ENCODE results near the gene GPRC5D. TPM values are rescaled to one million over a fixed set of nuclear protein-coding genes. Genes with fewer than 3 reads are reported as not detected.

GPRC5D gene
- total RNA-seq, 6 experiments from 2014 or later = not detected

- 75% methylated on average over 4 of the region's 4 CpGs for WGBS (ENCODE audit: insufficient coverage, low coverage, low lambda C conversion rate, missing lambda C conversion rate)
- DNase-seq (peak in 1 of 3 donors; percentile 2), ATAC-seq (peak in 2 of 4 donors; percentile 36 to 44)
- TF ChIP-seq CTCF (IDR thresholded peaks at IDR 0.05) = no peak
- no peak for TF ChIP-seq POLR2A (IDR thresholded peaks at IDR 0.05)
- H3K27me3 ChIP-seq = no peaks in the 10 kb centered on the region
- intact Hi-C loops (cut with DNase I) = loop anchor here (10.0 kb wide), 1 partner anchor 65 kb away; no protein-coding TSS in a partner anchor
- peaks cover 0 to 81% (median 25%) of the 10 kb centered on the region in 4 donors for H3K36me3 ChIP-seq
- no peaks in the 10 kb centered on the region for H3K4me1 ChIP-seq
- H3K27ac ChIP-seq = no peak overlapping the region
- H3K9me3 ChIP-seq = no peaks in the 10 kb centered on the region
- no peak overlapping the region for H3K4me3 ChIP-seq
Observed at GRCh38 chr12:12979731-12980259, 27.8 kb upstream of the GPRC5D start.

GRCh38 chr12:12979126-12979525 lies 27.2 kb upstream of the GPRC5D start:
- ATAC-seq = no peak
- no peaks in the 10 kb centered on the region for H3K27me3 ChIP-seq
- no peaks in the 10 kb centered on the region for H3K4me1 ChIP-seq
- TF ChIP-seq CTCF (IDR thresholded peaks at IDR 0.05) (no peak), POLR2A (IDR thresholded peaks at IDR 0.05) (no peak)
- no peak overlapping the region for H3K27ac ChIP-seq
- peak in 1 of 3 donors; percentile 15 for DNase-seq
- WGBS (ENCODE audit: insufficient coverage, low coverage, low lambda C conversion rate, missing lambda C conversion rate) = 78% methylated on average over 4 of the region's 4 CpGs
- H3K36me3 ChIP-seq = peaks cover 0 to 82% (median 25%) of the 10 kb centered on the region in 4 donors
- no peak overlapping the region for H3K4me3 ChIP-seq
- intact Hi-C loops (cut with DNase I) = loop anchor here in 1 of 2 donors (10.0 kb wide), 1 partner anchor 64 kb away; no protein-coding TSS in a partner anchor
- no peaks in the 10 kb centered on the region for H3K9me3 ChIP-seq

GRCh38 chr12:12977231-12977630 lies 25.3 kb upstream of the GPRC5D start:
- H3K4me3 ChIP-seq = no peak overlapping the region
- no peaks in the 10 kb centered on the region for H3K4me1 ChIP-seq
- WGBS (ENCODE audit: insufficient coverage, low coverage, low lambda C conversion rate, missing lambda C conversion rate) = 95% methylated on average over 4 of the region's 4 CpGs
- H3K36me3 ChIP-seq = peaks cover 5 to 93% (median 27%) of the 10 kb centered on the region in 4 donors
- no peak for ATAC-seq
- no peaks in the 10 kb centered on the region for H3K9me3 ChIP-seq
- peak in 1 of 3 donors; percentile 1 for DNase-seq
- H3K27ac ChIP-seq = no peak overlapping the region
- H3K27me3 ChIP-seq = no peaks in the 10 kb centered on the region
- intact Hi-C loops (cut with DNase I) = loop anchor here in 1 of 2 donors (10.0 kb wide), 1 partner anchor 62 kb away; no protein-coding TSS in a partner anchor
- TF ChIP-seq CTCF (IDR thresholded peaks at IDR 0.05) (no peak), POLR2A (IDR thresholded peaks at IDR 0.05) (no peak)

GRCh38 chr12:12976366-12976765 lies 24.4 kb upstream of the GPRC5D start:
- Histone ChIP-seq H3K4me3 (no peak overlapping the region), H3K27me3 (no peaks in the 10 kb centered on the region), H3K27ac (no peak overlapping the region), H3K36me3 (peaks cover 5 to 88% (median 28%) of the 10 kb centered on the region in 4 donors), H3K4me1 (no peaks in the 10 kb centered on the region), H3K9me3 (no peaks in the 10 kb centered on the region)
- no peak for TF ChIP-seq POLR2A (IDR thresholded peaks at IDR 0.05)
- ATAC-seq (peak in 1 of 4 donors; percentile 40), DNase-seq (no peak)
- 71% methylated on average over 2 of the region's 2 CpGs for WGBS (ENCODE audit: insufficient coverage, low coverage, low lambda C conversion rate, missing lambda C conversion rate)
- intact Hi-C loops (cut with DNase I) = loop anchor here in 1 of 2 donors (10.0 kb wide), 1 partner anchor 62 kb away; no protein-coding TSS in a partner anchor

GRCh38 chr12:12975322-12976077 lies 23.5 kb upstream of the GPRC5D start:
- intact Hi-C loops (cut with DNase I) = loop anchor here in 1 of 2 donors (10.0 kb wide), 1 partner anchor 61 kb away; no protein-coding TSS in a partner anchor
- Histone ChIP-seq H3K36me3 (peaks cover 0 to 81% (median 29%) of the 10 kb centered on the region in 4 donors), H3K4me1 (no peaks in the 10 kb centered on the region), H3K4me3 (no peak overlapping the region), H3K9me3 (no peaks in the 10 kb centered on the region), H3K27ac (no peak overlapping the region), H3K27me3 (no peaks in the 10 kb centered on the region)
- peak; percentile 12 to 40 (median 28) for TF ChIP-seq CTCF (IDR thresholded peaks at IDR 0.05)
- TF ChIP-seq POLR2A (IDR thresholded peaks at IDR 0.05) = no peak
- ATAC-seq (peak; percentile 51 to 76 (median 66)), DNase-seq (no peak)
- whole genome bisulfite sequencing (ENCODE audit: insufficient coverage, low coverage, low lambda C conversion rate, missing lambda C conversion rate) = 79% methylated on average over 8 of the region's 14 CpGs

All from right lobe of liver (tissue), 6 donors.